ENCODE data around the gene WDR75.

The WDR75 gene

DNA sequence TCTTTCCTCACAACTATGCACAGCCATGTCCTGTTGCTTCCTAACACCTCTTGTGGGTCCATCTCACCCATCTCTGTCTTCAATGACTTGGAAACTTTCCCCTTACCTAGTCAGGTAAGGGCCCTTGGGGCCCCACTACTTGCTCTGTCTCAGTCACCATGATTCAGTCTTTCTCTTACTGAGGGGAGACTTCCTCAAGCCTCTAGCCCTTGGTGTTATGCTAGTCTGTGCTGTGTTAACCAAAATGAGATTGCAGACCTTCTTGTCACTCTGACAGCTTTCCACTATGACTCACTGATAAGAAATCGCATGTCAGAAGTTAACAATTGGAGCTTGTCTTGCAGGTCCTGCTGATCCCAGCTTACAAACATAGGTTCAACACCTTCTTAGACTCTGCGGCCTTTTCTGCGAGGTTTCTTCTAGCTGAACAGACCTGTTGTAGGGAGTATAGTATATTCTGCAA lies 65.3 kb downstream of the WDR75 start:
- TF ChIP-seq, protein P1, sequence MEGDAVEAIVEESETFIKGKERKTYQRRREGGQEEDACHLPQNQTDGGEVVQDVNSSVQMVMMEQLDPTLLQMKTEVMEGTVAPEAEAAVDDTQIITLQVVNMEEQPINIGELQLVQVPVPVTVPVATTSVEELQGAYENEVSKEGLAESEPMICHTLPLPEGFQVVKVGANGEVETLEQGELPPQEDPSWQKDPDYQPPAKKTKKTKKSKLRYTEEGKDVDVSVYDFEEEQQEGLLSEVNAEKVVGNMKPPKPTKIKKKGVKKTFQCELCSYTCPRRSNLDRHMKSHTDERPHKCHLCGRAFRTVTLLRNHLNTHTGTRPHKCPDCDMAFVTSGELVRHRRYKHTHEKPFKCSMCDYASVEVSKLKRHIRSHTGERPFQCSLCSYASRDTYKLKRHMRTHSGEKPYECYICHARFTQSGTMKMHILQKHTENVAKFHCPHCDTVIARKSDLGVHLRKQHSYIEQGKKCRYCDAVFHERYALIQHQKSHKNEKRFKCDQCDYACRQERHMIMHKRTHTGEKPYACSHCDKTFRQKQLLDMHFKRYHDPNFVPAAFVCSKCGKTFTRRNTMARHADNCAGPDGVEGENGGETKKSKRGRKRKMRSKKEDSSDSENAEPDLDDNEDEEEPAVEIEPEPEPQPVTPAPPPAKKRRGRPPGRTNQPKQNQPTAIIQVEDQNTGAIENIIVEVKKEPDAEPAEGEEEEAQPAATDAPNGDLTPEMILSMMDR (IDR thresholded peaks at IDR 0.05; ENCODE audit: extremely low read depth, missing control alignments): no peak
- no peak for DNase-seq (ENCODE audit: low spot score)

DNA sequence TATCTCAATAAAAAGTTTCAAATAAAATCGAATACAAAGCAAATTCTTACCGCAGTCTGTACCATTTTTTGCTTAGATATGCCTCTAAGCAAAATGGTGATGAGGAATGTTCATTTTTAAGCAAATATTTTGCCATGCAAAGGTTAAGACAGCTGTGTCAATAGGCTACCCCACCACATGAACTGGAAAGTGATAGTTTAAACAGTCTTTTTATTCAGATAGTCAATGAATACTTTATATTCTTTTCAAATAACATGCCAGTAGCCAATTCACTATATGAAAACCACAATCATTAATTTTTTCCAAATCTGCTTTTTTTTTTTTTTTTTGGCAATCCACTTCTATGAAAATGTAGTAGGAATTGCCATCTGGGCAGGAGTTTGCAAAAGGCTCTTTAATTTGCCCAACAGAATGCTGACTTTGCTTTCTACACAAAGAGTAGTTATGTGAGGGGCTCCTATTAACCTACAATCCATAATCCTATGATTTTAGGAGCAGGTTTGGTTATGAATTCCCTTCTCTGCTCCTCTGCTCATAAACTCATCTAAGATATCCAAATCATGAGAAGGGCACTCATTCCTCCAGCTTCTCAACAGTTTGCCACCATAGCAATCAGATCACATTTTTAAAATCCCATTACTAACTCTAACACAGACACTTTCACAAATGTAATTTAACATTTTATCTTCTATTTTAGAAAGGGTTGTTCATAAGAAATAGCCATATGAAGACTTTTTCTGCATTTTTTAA lies 70.1 kb downstream of the WDR75 start:
- TF ChIP-seq, protein P1 (IDR thresholded peaks at IDR 0.05; ENCODE audit: extremely low read depth, missing control alignments): no peak
- DNase-seq (ENCODE audit: low spot score): no peak

DNA sequence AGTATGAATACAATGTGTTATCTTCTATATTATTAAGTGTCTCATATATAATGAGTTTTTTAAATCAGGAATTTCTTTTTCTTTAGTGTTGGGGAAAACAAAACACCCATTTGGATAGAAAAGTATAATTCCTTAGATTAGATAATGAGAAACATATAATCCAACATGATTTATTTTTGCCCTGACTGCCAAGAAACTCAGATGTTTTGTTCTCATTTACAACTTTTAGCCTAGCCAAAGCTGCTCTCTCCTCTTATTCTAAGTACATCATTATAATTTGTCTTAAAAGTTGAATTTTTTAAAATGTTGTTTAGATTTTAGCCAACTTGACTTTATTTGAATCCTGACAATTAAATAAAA lies 70.7 kb downstream of the WDR75 start:
- TF ChIP-seq, protein P1 (IDR thresholded peaks at IDR 0.05; ENCODE audit: extremely low read depth, missing control alignments): no peak
- no peak for DNase-seq (ENCODE audit: low spot score)

DNA sequence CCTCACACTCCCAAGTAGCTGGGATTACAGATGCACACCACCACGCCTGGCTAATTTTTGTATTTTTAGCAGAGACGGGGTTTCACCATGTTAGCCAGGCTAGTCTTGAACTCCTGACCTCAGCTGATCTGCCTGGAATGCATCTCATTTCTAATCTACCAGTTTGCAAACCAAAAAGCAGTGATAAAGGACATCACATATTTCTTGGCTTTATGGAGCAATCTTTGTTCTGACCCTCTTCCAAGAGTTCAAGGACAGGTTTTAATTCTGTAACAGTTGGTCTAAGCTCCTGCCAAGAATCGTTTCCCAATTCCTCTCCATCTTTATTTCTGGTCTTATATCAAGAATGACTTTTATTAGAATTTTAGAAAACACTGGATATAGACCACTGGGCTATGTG lies 71.6 kb downstream of the WDR75 start:
- no peak for DNase-seq (ENCODE audit: low spot score)

DNA sequence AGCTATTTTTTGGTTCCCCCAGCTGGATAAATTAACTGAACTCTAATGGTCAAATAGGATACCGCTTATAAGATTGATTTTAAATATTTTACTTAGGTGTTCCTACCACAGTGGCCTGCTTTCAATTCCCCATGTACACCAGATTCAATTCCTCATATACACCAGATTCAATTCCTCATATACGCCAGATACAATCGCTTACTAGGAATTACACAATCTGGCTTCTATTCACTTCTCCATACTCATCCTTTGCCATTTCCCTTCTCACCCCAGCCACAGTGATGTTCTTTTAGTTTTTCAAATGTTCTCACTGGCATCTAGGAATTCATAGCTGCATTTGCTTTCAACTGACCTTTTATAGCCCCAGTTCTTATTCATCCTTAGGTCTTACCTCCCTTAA lies 72.8 kb downstream of the WDR75 start:
- no peak for DNase-seq (ENCODE audit: low spot score)

More for the DNA sequence above, 71.6 kb downstream of the WDR75 start:
- TF ChIP-seq, protein P1 (IDR thresholded peaks at IDR 0.05; ENCODE audit: extremely low read depth, missing control alignments): no peak

DNA sequence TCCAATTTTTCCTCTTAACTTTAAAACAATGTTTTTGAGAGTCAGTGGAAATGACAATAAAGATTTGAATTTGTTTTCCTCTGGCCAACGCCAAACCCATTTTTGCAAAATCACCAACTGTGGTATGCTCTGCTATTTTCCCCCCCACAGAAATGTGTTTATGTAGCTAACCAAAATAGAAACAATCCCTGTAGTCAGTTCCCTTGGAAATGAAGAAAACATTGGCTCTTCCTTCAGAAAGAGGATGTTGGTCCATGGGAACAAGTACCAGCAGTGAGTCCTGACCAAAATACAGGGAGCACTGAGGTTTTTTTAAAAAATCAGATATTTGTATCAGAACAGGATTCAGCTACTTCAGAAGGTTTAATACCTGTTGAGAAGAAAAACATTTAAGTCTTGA lies 74.0 kb downstream of the WDR75 start:
- TF ChIP-seq, protein P1 (IDR thresholded peaks at IDR 0.05; ENCODE audit: extremely low read depth, missing control alignments): no peak
- no peak for DNase-seq (ENCODE audit: low spot score)

More for the DNA sequence above, 72.8 kb downstream of the WDR75 start:
- TF ChIP-seq, protein P1 (IDR thresholded peaks at IDR 0.05; ENCODE audit: extremely low read depth, missing control alignments): no peak

DNA sequence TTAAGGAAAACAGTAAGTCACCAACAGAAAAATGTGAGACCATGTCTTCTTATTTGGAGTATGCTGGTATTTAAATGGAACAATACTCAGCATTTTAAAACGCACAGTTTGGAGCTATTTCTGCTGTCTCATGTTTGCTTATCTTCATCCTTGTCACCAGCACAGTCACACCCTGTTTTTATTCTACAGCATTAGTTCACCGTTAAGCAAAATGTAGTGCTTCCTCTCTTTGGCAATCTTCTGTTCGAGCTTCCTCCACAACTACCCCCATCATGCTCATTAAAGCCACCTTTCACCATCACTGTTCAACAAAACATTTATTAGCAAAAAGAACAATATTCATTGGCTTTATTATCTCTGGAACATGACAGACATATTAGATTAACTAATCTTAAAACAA lies 75.3 kb downstream of the WDR75 start:
- TF ChIP-seq, protein P1 (IDR thresholded peaks at IDR 0.05; ENCODE audit: extremely low read depth, missing control alignments): no peak
- no peak for DNase-seq (ENCODE audit: low spot score)
